Endodermal cell (in vitro differentiated cells): Measurements from ENCODE around the gene TPSB2. TPM values are rescaled to one million over a fixed set of nuclear protein-coding genes. Genes with fewer than 3 reads are reported as not detected.

Experiments
- DNase-seq: peaks from one replicate; pipeline ENCODE4 v3.0.0-alpha.2; 2017
- H3K27ac ChIP-seq: 2 replicates; pipeline ENCODE4 v1.5.1; 2013; ENCODE audit warnings: mild to moderate bottlenecking, low read depth, low read length, moderate library complexity
- H3K27me3 ChIP-seq: 2 replicates; pipeline ENCODE4 v1.6.1; 2013; ENCODE audit warnings: mild to moderate bottlenecking, low read length, moderate library complexity; ENCODE audit not compliant: insufficient read depth, control insufficient read depth, poor library complexity, severe bottlenecking
- H3K36me3 ChIP-seq: 2 replicates; pipeline ENCODE4 v1.7.0; 2013; ENCODE audit warnings: mild to moderate bottlenecking, low read length, moderate library complexity; ENCODE audit not compliant: control insufficient read depth, insufficient read depth
- H3K4me1 ChIP-seq: one replicate; pipeline ENCODE4 v1.7.0; 2013; ENCODE audit warnings: low read length; ENCODE audit not compliant: control insufficient read depth, insufficient read depth
- H3K4me3 ChIP-seq: 2 replicates; pipeline ENCODE4 v1.5.1; 2013; ENCODE audit warnings: mild to moderate bottlenecking, low read length, moderate library complexity
- H3K9ac ChIP-seq: 2 replicates; pipeline ENCODE4 v1.6.1; 2013; ENCODE audit warnings: mild to moderate bottlenecking, low read length, moderate library complexity; ENCODE audit not compliant: poor library complexity, severe bottlenecking; ENCODE audit errors: extremely low read depth
- H3K9me3 ChIP-seq: 2 replicates; pipeline ENCODE4 v1.6.1; 2013; ENCODE audit warnings: mild to moderate bottlenecking, low read length, moderate library complexity; ENCODE audit not compliant: control insufficient read depth
- H3K27ac Mint-ChIP-seq: 2 replicates; pipeline ENCODE4 v1.8.0; 2020; ENCODE audit warnings: mixed read lengths
- H3K27me3 Mint-ChIP-seq: 2 replicates; pipeline ENCODE4 v1.8.0; 2021; ENCODE audit warnings: mild to moderate bottlenecking, mixed read lengths; ENCODE audit not compliant: insufficient read depth
- H3K36me3 Mint-ChIP-seq: 2 replicates; pipeline ENCODE4 v1.8.0; 2020; ENCODE audit warnings: low read depth, mixed read lengths
- H3K4me1 Mint-ChIP-seq: 2 replicates; pipeline ENCODE4 v1.8.0; 2020; ENCODE audit warnings: mixed read lengths
- H3K4me3 Mint-ChIP-seq: 2 replicates; pipeline ENCODE4 v1.8.0; 2020; ENCODE audit warnings: mild to moderate bottlenecking, moderate library complexity, mixed read lengths
- H3K9me3 Mint-ChIP-seq: 2 replicates; pipeline ENCODE4 v1.8.0; 2020; ENCODE audit warnings: mild to moderate bottlenecking, mixed read lengths
- CTCF ChIP-seq: fragments of 200-600 bp; sonication (generic); conservative IDR thresholded peaks from 2 replicates; pipeline ENCODE4 v1.5.0; 2021; ENCODE audit warnings: antibody characterized with exemption, mild to moderate bottlenecking
- WGBS, 2 experiments: methylation state at CpG; one replicate each; pipeline versions ENCODE4 v1.1.5 to v1.1.7; 2013; ENCODE audit warnings: missing lambda C conversion rate in 2 of 2, mixed read lengths in 1 of 2; ENCODE audit not compliant: insufficient coverage in 1 of 2, insufficient read length in 1 of 2; 5-methylcytosine and 5-hydroxymethylcytosine counted together
- total RNA-seq, 2 donors: library from RNA; stranded (reverse); fragmentation: NEBNext Ultra II Directional in 1 of 2; extraction: Animal tissue kit (Norgen Biotek cat#: 25700) in 1 of 2; gene quantifications; 2 replicates in 1 of 2; 3 replicates in 1 of 2; pipeline ENCODE4 v1.2.1, GENCODE V29; 2021

Gene TPSB2
- total RNA-seq, 2 donors from 2014 or later: not detected

- H3K9me3 Mint-ChIP-seq: no peaks in the 10 kb centered on the region
- Histone ChIP-seq H3K4me3 (no peak overlapping the region), H3K4me1 (no peaks in the 10 kb centered on the region), H3K36me3 (no peaks in the 10 kb centered on the region), H3K27ac (no peak overlapping the region), H3K27me3 (no peaks in the 10 kb centered on the region), H3K9me3 (no peaks in the 10 kb centered on the region), H3K9ac (no peak overlapping the region)
- no peak for TF ChIP-seq CTCF
- no peak overlapping the region for H3K27ac Mint-ChIP-seq
- DNase-seq: no peak
- H3K4me3 Mint-ChIP-seq: no peak overlapping the region
- no peaks in the 10 kb centered on the region for H3K27me3 Mint-ChIP-seq
- H3K36me3 Mint-ChIP-seq: peaks cover 10% of the 10 kb centered on the region
- no peaks in the 10 kb centered on the region for H3K4me1 Mint-ChIP-seq
- WGBS, 2 experiments: 86 to 91% methylated on average over 4 to 14 of the region's 14 CpGs
Measured at GRCh38 chr16:1195393-1195666, 34.7 kb downstream of the TPSB2 start.

- H3K9ac ChIP-seq: no peak overlapping the region
- no peaks in the 10 kb centered on the region for H3K4me1 Mint-ChIP-seq
Measured at GRCh38 chr16:1194665-1195392, 35.2 kb downstream of the TPSB2 start.

GRCh38 chr16:1193825-1194581, 36.0 kb downstream of the TPSB2 start:
- Histone ChIP-seq H3K4me1 (no peaks in the 10 kb centered on the region), H3K9ac (no peak overlapping the region), H3K27me3 (no peaks in the 10 kb centered on the region), H3K9me3 (no peaks in the 10 kb centered on the region), H3K27ac (no peak overlapping the region), H3K4me3 (no peak overlapping the region), H3K36me3 (no peaks in the 10 kb centered on the region)
- TF ChIP-seq CTCF: peak; percentile 35
- peaks cover 6% of the 10 kb centered on the region for H3K36me3 Mint-ChIP-seq
- H3K9me3 Mint-ChIP-seq: no peaks in the 10 kb centered on the region
- DNase-seq: peak; percentile 69
- no peaks in the 10 kb centered on the region for H3K4me1 Mint-ChIP-seq
- no peak overlapping the region for H3K4me3 Mint-ChIP-seq
- no peaks in the 10 kb centered on the region for H3K27me3 Mint-ChIP-seq
- WGBS, 2 experiments: 88 to 97% methylated on average over 12 to 29 of the region's 29 CpGs
- no peak overlapping the region for H3K27ac Mint-ChIP-seq

More at GRCh38 chr16:1194665-1195392, 35.2 kb downstream of the TPSB2 start:
- WGBS, 2 experiments: 77 to 81% methylated on average over 18 to 58 of the region's 61 CpGs
- H3K27me3 ChIP-seq: no peaks in the 10 kb centered on the region
- H3K4me3 ChIP-seq: no peak overlapping the region
- H3K36me3 ChIP-seq: no peaks in the 10 kb centered on the region
- Mint-ChIP-seq H3K27me3 (no peaks in the 10 kb centered on the region), H3K4me3 (no peak overlapping the region), H3K9me3 (no peaks in the 10 kb centered on the region), H3K36me3 (peaks cover 8% of the 10 kb centered on the region), H3K27ac (no peak overlapping the region)
- peak; percentile 78 for DNase-seq
- peak; percentile 94 for TF ChIP-seq CTCF
- H3K9me3 ChIP-seq: no peaks in the 10 kb centered on the region
- H3K27ac ChIP-seq: no peak overlapping the region
- H3K4me1 ChIP-seq: no peaks in the 10 kb centered on the region
